Measurements from ENCODE around the gene JMY.

The JMY gene

GRCh38 chr5:79235634-79236361, at the start of gene JMY:
JMY (plus strand) TSS chr5:79236131; CDS start chr5:79236651, 520 bp downstream.
- peak; percentile 79 for DNase-seq (ENCODE audit: low read depth)

- no peak for DNase-seq (ENCODE audit: low read depth)
These were observed 49.5 kb upstream of the JMY start for GRCh38 chr5:79186455-79186854.

- DNase-seq (ENCODE audit: low read depth) = no peak
These were observed 46.3 kb upstream of the JMY start for GRCh38 chr5:79189439-79190234.

- no peak for DNase-seq (ENCODE audit: low read depth)
These were observed 45.7 kb upstream of the JMY start for GRCh38 chr5:79190235-79190529.

GRCh38 chr5:79191457-79191856, 44.5 kb upstream of the JMY start:
- DNase-seq (ENCODE audit: low read depth) = no peak

- DNase-seq (ENCODE audit: low read depth) = no peak
These were observed 42.3 kb upstream of the JMY start for GRCh38 chr5:79193643-79194042.

GRCh38 chr5:79200573-79201183, 35.3 kb upstream of the JMY start:
- DNase-seq (ENCODE audit: low read depth) = no peak

GRCh38 chr5:79201206-79201605, 34.7 kb upstream of the JMY start:
- no peak for DNase-seq (ENCODE audit: low read depth)

GRCh38 chr5:79202076-79202475, 33.9 kb upstream of the JMY start:
- no peak for DNase-seq (ENCODE audit: low read depth)

GRCh38 chr5:79205965-79206364, 30.0 kb upstream of the JMY start:
- no peak for DNase-seq (ENCODE audit: low read depth)

- DNase-seq (ENCODE audit: low read depth) = no peak
These were observed 29.4 kb upstream of the JMY start for GRCh38 chr5:79206541-79206940.

- DNase-seq (ENCODE audit: low read depth) = no peak
These were observed 26.4 kb upstream of the JMY start for GRCh38 chr5:79209505-79209904.

- DNase-seq (ENCODE audit: low read depth) = no peak
These were observed 11.5 kb upstream of the JMY start for GRCh38 chr5:79224286-79224984.

GRCh38 chr5:79225026-79225425, 10.9 kb upstream of the JMY start:
- DNase-seq (ENCODE audit: low read depth) = no peak

- DNase-seq (ENCODE audit: low read depth) = no peak
These were observed 10.5 kb upstream of the JMY start for GRCh38 chr5:79225441-79225840.

GRCh38 chr5:79227484-79228025, 8.4 kb upstream of the JMY start:
- no peak for DNase-seq (ENCODE audit: low read depth)

GRCh38 chr5:79229357-79230174, 6.4 kb upstream of the JMY start:
- DNase-seq (ENCODE audit: low read depth) = peak; percentile 3

- no peak for DNase-seq (ENCODE audit: low read depth)
These were observed 684 bp upstream of the JMY start for GRCh38 chr5:79235261-79235633.

GRCh38 chr5:79236362-79236969, 535 bp downstream of the JMY start:
- DNase-seq (ENCODE audit: low read depth) = peak; percentile 27

- peak; percentile 16 for DNase-seq (ENCODE audit: low read depth)
These were observed 1.2 kb downstream of the JMY start for GRCh38 chr5:79236970-79237739.
